GM18505 (cell line): ENCODE measurements around the gene HS1BP3.
A peak's percentile ranks its signal among the peaks of the same experiment; 100 is the strongest.

Source experiments
- ATAC-seq: cut with Tn5 transposase; IDR thresholded peaks from one replicate; pipeline ENCODE4 v1.9.1; 2021; ENCODE audit not compliant: unreplicated experiment
- POLR2A ChIP-seq: IDR thresholded peaks from 4 replicates; pipeline ENCODE4 v1.6.1; 2011; ENCODE audit warnings: borderline replicate concordance; ENCODE audit not compliant: insufficient read depth, insufficient read length; ENCODE audit errors: extremely low read depth

The HS1BP3 gene

DNA sequence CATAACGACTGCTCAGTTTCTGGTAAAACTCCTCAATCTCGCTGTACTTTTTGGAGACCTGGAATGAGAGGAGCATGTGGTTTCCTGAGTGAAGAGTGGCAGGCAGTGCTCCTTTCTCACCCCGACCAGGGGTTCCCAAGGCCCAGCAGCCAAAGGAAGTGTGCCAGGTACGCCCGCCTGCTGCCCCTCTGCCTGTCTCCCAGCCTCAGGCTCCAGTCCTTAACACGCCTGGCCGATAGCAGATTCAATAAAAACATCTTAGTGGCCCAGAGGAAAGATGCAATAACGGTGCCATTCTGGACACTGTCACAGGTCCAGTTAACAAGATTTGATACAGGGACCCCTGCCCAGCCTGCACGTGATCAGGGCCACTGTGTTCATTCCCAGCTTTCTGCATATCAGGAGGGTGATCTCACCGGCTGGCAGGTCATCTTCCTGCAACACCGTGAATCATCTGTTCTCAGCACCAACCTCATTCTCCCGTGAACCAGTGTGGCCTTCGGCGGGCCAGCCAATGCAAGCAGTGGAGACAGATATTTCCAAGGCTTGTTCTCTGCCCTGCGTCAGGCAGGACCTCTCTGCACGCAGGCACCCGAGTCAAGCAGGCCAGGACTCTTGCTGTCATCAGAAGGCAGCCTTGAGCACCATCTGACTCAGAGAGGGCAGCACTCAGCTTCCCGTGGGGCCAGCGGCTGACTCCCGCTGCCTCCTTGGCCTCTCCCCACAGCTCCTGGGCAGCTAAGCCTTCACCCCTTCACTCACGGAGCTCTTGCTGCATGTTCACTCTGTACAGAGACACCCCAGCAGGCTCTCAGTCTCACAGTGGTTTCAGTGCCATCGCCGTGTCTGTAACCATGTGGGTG is 9.5 kb downstream of the HS1BP3 start:
- ATAC-seq = no peak
- TF ChIP-seq POLR2A = no peak

DNA sequence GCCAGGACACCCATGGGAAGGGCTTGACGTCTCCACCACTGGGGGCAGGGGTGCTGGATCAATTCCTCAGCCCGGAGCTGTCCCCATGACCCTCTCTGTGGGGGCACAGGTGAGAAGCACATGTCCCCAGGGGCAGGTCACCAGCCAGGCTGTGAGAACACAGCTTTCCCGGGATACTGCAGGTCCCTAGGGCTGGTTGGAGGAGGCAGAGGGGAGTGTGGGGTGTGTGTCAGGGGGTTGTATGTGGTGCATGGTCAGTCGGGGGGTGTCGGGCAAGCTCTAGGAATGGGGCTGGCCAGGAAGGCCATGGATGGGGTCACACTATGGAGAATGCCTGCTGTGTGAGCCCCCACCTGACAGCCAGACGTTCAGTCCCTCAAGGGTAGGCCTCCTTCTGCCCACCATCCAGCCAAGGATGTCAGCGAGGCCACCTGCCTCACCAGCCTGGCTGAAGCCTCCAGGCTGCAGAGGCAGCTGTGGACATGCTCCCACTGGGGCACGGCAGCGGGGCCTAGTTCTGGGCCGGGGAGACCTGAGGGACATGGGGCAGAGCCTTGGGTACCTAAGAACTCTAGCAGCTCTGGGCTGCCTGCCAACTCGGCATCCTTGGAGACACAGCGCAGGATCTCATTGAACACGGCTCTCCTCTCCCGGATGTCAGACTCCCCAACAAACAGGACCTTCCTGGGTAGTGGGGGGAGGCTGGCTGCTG is 10.3 kb downstream of the HS1BP3 start:
- TF ChIP-seq POLR2A = no peak

DNA sequence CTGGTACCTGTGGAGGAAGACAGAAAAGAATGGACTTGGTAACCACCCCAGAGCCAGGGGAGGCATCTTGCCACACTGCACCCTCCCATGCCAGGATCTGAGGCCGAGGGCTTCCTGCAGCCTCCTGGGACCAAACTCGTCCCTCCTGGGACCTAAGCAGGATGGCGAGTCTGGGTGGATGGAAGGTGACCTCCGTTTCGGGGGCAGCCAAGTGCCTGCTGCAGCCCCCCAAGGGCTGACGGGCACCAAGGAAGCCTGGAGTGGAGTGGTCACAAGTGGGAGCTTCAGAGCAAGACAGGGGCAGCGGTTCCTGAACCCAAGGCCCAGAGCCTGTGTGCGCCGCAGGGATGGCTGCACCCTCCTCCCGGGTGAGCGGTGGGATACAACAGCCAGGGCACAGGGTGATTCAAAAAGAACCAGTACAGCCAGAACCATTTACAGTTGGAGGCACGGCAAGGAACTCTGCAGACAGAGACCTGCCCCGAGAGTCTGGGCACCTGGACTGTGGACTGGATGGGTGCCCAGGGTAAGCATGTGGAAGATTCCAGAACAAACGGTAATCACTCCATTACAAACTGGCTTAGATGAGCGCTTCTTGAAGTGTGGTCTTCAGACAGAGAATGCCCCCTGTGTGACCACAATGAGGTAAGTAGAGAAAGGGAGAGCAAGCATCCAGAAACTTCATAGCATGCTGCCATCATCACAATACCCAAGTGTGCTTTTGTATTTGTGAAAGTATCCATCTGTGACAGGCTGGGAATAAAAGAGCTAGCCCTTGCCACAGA is 12.1 kb downstream of the HS1BP3 start:
- ATAC-seq = no peak
- no peak for TF ChIP-seq POLR2A

More for the DNA sequence above, 10.3 kb downstream of the HS1BP3 start:
- ATAC-seq = no peak

DNA sequence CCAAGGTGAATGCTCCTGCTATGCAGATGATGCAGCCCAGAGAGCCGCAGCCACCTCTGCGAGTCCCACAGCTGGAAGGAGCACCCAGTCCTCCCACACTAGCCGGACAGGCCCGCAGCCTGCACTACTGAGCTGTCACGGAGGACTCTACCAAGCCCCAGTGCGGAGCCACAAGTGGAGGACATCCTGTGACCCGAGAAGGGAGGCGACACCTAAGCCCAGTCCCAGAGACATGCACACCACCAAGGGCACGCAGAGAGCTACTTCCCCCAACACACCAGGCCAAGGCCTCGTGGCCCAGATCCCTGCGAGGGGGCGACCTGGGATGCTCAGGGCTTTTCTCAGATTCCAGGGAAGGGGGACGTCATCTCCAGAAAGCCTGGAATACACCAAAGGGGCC is 12.9 kb downstream of the HS1BP3 start:
- no peak for TF ChIP-seq POLR2A
- no peak for ATAC-seq

DNA sequence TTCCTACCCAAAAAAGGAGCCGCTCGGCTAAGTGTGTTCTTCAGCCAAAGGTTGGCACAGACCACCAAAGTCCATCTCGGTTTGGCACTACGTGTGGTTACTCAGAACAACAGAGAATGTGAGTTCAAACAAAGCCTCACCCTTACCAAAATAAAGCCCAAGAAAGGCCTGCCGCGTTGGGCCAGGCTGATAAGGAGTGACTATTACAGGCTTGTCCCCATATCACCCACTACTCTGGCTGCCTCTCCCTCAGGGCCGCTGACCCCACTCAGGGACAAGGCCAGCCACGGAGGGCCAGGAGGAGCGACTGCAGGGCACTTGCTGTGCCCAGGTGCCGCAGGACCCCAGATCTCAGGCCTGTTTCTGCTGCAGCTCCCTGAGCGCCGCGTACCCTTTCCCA is 13.8 kb downstream of the HS1BP3 start:
- TF ChIP-seq POLR2A = no peak
- no peak for ATAC-seq

DNA sequence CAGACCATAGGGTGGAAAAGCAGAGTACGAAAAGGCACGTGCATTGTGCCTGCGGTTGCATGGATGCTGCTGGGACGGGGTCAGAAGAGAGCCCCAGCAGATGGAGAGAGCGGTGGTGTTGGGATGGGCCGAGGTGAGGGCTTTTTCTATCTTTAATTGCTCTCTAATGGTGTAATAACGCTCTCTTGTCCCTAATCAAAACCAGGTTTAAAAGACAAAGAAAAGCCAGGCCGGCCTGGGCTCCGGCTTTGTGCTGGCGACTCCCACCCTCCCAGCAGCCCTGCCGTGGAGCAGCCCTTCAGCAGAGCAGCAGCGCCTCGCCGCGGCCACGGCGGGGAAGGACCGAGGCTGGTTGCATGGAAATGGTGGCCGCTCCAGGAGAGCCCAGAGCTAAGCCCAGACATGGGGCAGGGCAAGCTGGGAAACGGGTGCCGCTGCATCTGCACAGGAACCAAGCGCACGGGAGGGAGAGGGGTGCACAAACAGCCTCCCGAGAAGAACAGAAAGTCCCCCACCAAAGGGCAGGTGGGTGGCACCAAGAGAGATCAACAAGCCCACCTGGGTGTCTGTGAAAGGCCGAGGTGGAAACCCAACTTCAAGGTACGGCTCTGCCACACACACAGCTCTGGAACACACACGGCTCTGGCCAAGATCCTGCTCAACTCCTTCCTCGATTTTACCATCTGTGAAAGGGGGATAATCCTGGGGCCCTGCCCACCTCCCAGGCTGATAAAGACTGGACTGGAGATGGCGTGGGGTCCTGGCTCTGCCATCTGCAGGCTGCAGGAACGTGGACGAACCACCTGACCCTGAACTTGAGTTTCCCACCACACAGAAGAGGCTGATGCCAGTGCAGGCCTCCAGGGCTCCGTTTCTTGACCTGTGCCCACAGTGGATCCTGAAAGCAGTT is 15.0 kb downstream of the HS1BP3 start:
- ATAC-seq = peak; percentile 68
- no peak for TF ChIP-seq POLR2A

DNA sequence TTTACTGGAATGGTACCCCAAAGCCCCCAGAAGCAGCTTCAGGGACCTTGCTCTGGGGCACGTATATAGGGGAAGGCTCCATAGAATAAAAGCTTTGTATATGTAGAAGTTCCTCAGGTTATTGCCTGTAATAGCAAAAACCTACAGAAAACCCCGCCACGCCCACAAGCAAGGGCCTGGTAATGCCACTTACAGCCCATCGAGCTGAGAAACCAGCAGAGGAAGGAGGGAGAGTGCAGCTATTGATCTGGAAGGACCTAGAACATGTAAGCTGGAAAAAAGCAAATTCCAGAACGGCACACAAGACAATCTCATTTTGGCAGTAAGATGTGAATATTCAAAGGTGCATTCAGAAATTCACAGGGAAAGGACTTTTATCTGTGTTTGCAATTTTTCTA is 15.8 kb downstream of the HS1BP3 start:
- TF ChIP-seq POLR2A = no peak
- no peak for ATAC-seq

DNA sequence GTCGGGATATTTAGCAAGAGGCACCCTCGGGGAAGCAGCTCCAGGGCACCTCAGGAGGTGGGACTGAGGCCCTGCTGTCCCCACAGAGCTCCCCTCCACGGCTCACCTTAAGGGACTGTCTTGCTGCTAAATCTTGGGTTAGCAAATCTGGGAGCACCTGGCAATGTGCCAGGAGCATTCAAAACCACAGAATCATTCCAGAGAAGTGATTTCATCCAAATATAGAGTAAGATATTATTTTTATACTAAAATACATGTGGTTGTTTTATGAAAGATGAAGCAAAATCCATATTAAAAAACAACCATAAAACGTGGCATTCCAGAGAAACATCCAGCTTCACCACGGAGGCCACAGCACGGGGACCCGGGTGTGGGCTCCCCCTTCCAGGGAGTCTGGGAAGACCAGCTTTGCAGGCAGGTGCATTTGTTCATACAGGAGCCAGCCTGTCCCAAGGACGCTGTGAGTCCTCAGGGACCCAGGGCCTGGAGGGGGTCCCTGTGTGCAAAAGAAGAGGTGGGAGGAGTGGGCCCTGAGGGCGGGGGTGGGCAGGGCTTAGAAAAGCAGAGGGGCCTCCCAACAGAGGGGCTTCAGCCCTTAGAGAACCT is 16.3 kb downstream of the HS1BP3 start:
- ATAC-seq = no peak

DNA sequence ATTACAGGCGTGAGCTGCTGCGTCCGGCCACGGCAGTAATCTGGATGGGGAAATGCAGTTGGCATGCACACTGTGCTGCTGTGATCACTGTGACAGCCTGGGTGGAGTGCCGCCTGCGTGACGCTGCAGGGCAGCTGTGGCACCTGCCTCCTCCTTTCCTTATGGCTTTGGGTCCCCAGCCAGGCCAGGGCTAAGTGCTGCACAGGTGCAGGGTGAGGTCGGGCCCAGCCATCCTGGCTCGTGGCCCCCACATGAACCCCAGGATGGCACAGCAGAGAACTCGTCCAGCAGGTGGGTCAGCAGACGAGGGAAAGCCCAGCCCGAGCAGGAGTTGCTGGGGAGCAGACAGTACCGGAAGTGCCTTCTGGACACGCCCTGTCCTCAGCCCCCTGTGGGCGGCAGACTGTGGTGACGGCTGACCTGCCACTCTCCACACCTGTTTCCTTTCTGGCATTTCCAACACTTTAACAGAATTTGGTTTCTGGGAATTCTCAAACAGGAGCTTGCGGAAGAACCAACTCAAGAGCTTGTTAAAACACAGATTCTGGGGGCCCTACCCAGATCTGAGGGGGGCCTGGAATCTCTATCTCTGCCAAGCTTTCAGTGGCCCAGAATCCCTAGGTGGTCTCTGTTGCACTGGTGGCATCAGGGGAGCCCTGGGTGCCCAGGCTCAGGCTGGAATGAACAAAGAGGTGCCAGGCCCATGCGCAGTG is 16.9 kb downstream of the HS1BP3 start:
- TF ChIP-seq POLR2A = no peak
- ATAC-seq = no peak

More for the DNA sequence above, 16.3 kb downstream of the HS1BP3 start:
- TF ChIP-seq POLR2A = no peak

DNA sequence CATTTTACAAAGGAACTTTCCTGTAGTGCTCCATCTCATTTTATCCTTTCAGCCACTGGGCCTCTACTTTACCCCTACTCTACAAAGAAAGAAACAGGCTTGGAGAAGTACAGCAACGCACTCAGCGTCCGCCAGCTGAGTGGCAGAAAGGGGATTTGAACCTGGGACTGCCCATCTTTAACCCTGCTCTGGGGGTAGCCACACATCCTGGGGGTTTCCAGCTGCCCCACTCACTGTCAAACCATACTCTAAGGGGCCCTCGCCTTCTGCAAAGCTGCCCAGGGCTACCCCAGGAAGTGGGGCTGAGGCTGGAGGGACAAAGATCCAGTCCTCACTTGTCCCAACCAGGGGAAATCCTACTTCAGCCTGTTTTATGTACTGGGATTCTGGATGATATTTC is 17.9 kb downstream of the HS1BP3 start:
- no peak for ATAC-seq
- TF ChIP-seq POLR2A = no peak

DNA sequence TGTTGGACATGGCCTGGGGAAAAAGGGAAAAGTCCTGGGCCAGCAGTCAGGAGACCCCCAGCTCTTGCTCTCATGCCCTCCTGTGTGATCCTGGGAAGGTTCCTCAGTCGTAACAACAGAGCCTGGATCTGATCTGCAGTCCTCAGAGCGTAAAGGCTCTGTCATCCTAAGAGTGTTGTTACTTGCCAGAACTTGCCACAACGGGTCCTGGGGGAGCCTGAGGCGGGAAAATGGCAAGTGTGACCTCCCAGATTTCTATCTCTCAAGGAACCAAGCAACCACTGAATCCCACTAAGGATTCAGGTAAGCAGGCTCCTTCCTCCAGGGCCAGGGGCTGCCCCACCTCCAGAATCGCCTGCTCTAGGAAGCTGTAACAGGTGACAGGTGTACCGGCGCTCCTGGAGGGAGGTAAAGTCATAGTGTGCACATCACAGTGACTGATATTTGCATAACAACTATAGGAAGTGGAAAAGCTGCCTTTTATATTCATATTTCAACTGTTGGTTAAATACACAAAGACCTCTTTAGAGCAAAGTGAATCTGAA is 18.4 kb downstream of the HS1BP3 start:
- TF ChIP-seq POLR2A = no peak
- ATAC-seq = no peak
